GM23248 (cell line): ENCODE data around the gene AGBL3.
"Not testable (repeated sequence)": the region's sequence is repeated elsewhere in the genome, so short reads cannot be mapped to it uniquely, and the experiment has no call there.

ENCODE experiments used
- EZH2 ChIP-seq: fragments of 200-600 bp; sonication (generic); IDR thresholded peaks from 2 replicates; pipeline ENCODE4 v1.6.1; 2018; ENCODE audit warnings: antibody characterized with exemption, mild to moderate bottlenecking; ENCODE audit not compliant: insufficient read depth, poor library complexity, severe bottlenecking
- EZH2phosphoT487 ChIP-seq: fragments of 200-600 bp; sonication (generic); IDR thresholded peaks from 2 replicates; pipeline ENCODE4 v1.6.1; 2018; ENCODE audit warnings: antibody characterized with exemption, moderate library complexity, mild to moderate bottlenecking, low read depth; ENCODE audit not compliant: insufficient read depth

GRCh38 chr7:135171581-135172291 is 185.4 kb downstream of the AGBL3 start:
- not testable (repeated sequence) for TF ChIP-seq EZH2phosphoT487, EZH2
